Fibroblast of the conjunctiva (primary cell): ENCODE results near the gene FOXA1.

ENCODE experiments used
- DNase-seq: peaks from one replicate; pipeline ENCODE4 v3.0.0-alpha.2; 2010; ENCODE audit warnings: low read depth

FOXA1 gene

DNA sequence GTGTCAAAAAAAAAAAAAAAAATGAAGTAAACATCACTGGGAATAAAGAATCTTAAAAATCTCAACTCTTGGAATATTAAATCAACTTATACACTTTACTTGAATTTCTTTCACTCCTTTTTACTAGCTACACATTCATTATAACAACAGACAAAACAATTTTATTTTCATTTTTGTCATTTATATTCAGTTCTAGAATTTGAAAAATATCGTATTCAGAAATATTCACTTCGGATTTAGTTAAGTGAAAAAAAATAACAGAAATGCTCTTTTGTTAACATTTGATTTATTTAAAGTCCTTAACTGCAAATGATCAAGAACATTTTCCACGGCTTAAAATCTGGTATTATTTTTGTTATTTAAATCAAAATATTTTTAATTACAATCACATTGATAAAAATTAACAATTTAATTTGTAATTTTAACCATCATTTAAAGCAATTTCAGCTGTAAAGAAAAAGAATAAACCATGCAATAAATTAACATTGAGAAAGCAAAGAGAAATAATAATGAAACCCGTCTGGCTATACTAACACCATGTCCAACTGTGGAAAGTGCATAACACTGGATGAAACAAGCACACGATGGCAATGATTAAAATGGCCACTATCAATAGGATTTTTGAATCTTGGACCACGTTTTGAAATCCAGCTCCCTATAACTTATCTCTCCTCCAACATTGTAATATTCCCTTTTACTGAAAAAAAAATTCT, 5.2 kb downstream of the FOXA1 start:
- DNase-seq = no peak

DNA sequence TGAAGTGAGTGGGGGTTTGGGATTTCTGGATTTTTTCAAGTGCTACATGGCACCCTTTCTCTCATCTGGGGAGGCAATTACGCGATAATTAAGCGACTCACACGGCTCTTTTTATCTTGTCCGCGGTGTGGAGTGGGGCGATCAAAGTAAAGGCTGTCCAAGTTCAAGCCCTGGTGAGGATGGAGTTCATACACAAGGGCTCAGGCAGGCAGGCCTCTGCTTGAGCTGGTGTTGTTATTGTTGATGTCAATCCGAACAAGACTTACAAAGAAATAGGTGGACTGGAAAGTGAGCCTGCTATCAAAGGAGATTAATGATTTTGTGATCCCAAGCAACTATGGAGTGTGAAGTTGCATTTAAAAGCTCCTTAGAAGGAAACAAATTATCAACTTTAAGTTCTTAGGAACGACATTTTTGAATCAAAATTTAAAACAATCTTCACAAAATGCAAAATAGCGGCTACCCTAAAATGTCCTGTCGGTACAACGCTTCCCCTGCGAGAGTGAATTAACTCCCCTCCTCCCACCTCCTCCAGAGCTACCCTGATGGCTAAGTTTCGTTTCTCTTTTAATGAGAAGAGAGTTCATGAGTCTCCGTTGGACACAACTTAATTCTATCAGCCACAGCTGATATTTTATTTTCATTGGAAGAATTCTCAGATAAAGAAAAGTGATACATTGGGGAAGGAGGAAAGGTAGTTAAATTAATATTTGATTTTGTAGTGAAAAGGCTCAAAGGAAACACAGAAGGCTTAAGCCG, 5.9 kb downstream of the FOXA1 start:
- DNase-seq = no peak

DNA sequence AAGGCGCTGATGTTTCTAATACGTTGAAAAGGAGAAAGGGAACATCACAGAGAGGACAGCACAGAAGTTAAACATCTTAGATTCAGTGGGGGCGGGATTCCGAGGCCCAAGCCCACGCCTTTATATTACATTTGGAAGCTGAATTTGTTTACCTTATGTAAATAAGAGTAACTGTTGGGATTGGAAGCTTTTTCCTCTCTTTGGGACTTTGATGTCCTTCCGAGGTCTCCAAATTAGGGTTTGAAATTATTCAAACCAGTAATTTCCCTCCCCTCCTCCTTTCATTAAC, 6.4 kb downstream of the FOXA1 start:
- DNase-seq = no peak

DNA sequence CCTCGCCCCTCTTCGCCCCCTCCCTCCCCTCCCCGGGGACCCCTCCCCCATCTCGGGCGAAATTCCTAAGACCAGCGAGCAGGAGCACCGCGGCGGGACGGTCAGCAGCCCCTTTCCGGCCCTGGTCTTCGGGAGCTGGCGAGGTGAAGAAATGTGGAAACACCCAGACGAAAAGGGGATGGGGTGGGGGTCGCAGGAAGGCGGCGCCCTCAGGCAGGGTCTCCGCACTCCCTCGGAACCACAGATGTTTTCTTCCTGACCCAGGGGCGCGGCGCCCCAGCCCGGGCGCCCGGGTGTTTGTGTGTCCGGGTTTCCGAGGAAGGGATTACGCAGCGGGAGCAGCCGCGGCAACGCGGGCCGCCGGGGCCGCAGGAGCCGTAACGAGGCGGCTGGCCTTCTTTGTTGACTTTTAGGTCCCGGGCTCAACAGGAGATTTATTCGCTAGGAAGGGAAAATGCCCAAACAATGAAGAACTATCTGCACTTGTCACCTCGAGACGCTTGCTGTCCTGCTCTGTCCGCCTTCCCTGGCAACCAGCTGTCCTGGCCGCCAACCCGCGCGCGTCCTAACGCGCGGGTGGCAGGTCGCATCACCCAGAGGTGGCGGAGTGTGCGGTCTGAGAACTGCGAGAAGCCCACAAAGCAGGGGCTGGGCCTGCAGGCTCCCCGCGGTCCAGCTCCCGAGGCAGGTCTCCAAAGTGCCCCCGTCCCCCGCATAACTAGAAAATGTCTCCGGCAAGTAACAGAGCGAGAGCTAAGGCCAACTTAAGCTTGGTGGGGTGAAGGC, 7.0 kb downstream of the FOXA1 start:
- no peak for DNase-seq

DNA sequence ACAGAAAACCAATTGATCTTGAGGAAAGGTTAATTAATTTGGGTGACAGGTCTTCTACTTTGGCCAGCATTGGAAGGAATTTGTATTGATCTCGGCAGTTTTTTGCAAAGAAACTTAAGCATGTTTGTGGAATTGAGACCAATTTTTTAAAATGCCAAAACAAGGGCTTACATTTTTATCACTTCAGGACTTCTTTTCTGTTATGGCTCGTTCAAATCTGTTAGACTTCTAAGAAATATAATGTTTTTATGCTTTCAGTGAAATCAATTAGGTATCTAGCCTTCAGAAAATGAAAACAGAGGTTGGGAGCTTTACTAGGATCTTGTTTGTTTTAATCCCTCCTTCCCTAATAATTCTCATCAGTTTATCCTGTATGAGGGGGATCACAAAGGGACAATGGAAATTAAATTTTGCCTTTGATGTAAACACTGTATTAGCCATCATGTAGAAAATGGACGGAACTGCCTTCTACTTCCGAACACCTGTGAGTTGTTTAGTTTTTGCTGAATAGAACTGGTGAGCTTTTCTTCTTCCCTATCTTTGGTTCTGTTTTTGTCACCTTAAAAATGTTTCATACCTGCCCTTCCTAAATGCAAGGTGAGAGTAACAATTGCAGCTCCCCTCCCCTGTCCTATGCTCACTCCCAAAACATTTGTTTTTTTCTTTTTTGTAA, 7.8 kb downstream of the FOXA1 start:
- DNase-seq = no peak

DNA sequence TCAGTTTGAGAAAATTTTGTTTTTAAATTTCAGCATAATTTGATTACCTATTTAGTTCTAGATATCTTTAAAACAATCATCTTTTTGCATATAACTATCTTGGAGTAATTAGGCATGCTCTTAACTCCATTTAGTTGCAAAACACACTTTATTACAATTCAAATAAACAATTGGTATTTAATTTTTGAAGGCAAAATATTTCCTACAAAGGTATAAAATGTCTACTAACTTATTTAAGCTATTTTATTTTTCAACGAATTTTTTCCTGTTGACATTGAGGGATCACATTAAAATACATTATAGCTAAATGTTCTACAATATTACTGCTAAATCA, 8.3 kb downstream of the FOXA1 start:
- DNase-seq = no peak

DNA sequence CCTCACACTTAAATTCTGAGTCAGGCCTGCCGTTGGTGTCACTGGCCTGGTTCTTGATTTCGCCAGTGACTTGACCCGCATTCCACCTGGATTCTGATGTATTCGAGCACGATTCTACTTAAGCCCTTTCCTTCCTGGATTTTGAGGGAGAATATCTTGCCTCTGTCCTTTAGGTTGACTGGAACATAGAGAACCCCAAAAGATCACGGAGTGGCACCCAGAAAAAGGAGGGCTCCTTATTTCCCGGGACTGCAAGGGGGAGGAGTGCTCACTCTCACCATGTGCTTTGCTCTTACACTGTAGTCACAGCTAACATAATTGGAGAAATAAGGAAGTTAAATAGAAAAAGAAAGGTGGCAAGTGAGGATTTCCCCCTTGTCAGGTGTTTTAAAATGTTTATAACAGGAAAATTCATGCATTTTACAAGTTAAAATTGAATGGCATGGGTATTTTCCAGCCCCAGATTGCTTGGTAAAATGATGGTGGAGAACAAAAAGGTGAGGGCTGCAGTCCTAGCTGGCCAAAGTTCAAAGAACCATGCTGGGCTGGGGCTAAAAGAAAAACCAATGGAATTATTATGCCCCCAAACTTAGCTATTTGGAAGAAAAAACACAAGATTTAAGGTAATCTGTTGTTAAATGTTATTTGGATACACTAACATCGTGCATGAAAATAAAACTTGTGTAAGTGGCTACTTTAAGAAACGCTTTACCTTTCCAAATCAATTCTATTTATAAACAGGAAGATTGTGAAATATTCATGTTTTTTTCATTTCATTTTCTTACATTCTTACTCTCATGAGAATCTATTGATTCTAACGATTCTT, 8.9 kb downstream of the FOXA1 start:
- no peak for DNase-seq

DNA sequence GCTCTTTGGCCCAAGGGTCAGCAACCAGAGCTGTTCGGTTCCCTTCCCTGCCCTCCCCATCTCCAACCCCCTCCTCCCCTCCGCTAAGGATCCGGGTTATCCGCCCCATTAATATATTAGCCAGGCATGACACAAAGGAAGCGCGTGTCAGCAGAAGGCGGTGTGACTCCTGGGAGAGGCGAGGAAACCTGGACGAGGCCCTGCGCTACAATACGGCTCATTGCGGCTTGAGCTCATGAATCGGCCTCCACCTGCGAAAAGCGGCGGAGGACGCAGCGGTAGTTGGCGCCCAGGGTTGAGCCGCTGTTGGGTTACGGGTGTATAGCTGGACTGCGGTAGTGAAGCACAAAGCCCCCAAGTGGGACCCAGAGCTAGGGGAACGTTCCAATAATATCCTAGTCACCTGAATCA, 9.9 kb downstream of the FOXA1 start:
- no peak for DNase-seq

DNA sequence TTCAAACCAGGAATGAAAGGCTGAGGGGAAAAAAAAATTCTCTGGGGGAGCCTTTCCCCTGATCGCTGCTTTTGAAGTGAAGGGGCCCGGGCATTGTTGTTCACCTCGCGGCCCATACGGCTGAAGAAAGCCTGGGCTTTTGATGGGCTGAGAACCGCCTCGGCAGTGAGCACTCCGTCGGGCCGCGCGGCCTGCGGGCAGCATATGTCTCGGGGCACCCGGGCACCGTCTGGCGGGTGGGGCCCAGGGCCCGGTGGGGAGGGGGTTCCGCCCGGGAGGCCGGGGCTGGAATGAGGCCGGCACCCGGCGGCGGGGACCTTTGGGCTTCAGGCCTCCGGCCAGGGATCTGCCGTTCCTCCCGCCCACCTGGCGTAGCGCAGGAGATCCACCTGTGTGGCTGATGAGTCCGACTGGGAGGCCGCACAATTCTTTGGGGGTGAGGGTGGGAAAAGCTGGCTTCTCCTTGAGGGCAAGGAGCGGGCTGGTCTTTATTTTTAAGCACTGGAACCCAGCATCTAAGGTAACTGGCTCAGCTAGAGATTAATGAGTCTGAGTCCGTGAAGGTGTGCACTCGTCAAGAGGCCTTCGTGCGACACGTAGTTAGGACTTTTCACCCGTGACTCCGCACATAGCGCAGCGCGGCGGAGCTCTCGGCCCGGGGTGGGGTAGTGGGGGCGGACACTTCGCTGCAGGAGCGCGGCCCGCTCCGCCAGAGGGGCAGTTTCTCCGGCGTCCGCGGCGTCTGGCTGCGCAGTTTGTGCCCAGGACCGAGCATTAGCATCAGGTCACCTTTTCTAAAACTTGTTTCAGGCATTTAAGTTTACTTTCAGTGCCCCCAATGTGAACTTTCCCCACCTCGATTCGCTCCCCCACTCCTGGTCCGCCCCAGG, 10.6 kb downstream of the FOXA1 start:
- no peak for DNase-seq

DNA sequence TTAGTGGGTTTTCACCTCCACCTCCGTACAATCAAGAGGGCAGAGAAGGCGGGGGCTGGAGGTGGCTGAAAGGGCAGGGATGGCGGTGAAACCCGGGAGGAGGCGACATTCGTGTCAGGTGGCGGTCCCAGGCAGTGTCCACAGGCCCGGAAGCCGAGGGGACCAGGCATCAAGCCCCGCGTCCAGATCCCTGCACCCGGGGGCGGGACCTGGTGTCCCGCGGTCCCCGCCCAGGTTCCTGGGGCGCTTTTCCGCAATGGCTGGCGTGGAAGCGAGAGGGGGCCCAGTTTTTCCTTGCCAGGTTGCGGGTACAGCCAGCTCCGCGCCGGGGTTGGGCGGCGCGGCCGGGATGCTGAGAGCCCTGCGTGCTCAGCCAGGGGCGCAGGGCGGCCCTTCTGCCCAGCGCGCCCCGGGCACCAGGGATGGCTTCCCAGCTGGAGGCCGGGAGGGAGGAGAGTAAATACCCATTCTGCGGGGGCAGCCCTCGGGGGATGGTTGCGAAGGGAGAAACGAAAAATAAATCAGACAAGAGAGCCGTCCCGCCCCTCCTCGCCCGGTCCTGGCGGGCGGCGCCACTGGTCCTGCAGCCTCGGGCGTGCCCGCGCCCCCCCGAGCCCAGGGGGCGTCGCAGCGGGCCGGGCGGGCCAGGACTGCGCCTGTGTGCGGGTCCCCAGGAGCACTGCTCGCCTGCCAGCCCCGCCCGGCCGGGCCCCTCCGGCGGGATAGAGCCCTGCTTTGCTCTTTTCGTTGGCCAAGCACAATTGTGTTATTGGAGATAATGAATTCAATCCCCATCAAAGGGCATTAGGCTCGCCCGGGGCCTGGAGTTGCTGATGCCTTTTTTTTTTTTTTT, 11.5 kb downstream of the FOXA1 start:
- DNase-seq = no peak

DNA sequence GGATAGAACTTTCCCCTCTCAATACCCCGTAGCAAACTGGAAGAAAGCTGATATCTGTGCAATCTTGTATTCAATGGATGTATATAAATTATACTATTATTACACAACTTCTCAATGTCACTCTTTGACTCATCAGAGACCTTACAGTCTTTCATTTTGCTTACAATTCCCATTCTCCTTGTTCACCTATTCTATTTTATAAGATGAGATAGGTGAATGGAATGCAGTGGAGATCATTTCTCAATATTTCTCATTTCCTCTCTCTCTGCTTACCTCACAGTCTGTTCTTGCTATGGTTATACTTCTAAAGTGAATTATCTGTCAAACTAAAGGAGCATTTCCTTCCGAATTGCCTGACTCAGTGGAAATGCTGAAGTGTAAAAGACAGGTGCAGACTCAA, 14.9 kb downstream of the FOXA1 start:
- no peak for DNase-seq

DNA sequence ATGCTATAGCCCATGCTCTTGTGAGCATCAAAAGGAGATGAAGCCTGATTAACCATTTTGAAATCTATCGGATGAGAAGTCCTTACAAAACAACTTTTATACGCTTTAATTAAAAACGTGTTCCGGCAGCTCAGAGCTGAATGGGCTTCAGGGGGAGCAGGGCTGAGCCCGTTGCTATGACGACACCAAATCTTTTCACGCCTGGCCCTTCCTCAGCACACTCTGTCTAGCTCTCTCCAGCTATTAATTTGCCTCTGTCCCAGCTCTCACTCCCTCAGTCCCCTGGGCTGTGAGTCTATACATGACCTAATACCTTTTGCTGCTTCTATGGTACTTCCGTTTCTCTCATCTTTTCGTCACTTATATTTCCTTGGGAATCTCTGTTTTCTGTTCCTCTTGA, 15.8 kb downstream of the FOXA1 start:
- no peak for DNase-seq

DNA sequence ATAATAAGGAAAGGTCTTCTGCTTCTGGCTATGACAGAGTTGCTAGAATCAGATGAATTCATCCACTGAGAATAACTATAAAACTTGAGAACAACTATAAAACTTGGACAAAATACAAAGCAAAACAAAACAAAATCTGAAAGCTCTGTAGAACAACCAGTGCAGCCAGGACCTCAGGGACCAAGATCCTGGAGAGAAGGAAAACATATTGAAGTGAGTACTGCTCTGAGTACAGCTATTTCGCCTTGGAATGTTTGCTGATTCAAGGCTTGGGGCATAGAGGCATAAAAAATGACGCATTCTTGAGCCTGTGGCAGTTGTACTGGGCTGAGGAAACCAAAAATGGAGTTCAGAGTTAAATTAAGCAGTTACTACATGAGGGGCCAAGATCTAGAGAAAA, 21.7 kb downstream of the FOXA1 start:
- DNase-seq = no peak

DNA sequence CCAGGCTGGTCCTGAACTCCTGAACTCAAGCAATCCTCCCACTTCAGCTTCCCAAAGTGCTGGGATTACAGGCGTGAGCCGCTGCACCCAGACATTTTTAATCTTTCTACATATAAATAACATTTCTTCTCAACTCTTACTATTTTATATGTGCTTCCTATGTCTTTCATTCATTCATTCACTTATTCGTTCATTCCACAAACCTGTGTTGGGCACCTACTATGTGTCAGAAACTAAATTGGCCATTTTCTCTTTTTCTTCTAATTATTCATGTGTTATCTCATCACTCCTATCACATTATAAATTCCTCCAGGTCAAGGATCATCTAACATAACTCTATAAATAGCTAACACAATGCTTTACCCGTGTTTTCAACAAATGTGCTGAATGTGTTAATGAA, 23.7 kb downstream of the FOXA1 start:
- no peak for DNase-seq

DNA sequence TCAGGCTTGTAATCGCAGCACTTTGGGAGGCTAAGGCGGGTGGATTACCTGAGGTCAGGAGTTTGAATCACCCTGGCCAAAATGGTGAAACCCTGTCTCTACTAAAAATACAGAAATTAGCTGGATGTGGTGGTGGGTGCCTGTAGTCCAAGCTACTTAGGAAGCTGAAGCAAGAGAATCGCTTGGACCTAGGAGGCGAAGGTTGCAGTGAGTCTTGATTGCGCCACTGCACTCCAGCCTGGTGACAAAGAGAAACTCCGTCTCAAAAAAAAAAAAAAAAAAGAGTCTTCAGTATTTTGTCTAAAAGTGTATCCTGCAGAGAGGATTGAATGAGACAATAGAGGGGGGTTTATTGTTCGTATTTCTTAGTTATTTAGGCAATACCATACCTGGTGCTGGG, 25.3 kb downstream of the FOXA1 start:
- no peak for DNase-seq

DNA sequence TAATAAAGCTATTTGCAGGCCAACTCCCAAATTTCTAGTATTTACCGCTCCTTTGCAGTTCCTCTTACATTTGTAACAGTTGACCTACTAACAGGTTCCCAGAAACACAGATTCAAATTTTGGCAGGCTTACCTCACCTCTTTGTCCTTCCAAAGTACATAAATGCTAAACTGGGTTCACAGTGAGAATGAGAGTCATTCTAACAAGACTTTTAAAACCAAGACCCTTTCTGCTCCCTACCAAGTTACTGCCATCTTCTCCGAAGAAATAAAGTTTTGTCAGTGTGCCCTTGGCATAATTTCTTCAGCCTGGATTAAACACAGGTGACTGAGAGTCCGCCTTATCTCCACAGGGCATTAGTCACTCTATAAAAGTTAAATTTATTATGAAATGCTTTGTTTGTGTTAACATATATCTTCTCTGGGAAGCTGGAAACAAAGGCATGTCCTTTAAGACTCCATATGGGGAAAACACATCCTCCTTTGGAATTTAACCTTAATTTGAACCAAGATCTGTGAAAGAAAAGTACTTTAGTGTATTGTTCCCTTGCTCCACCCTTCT, 28.2 kb downstream of the FOXA1 start:
- DNase-seq = no peak

DNA sequence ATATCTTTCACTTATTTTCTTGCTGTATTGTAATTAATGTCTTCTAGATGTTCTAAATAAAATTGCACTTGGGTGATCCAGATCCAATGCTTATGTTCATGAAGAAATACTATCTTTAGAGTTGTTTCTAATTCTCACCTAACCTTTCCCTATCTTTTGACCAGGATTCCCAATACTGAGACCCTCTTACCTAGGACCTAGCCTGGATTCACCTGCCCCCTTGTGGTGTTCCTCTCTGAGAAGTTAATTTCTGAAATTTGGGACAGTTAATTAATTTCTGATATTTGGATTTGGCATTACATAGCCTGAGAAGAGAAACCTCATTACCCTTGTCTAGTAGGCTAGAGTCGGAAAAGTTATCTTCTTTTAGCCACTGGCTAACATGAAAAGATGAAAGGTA, 29.5 kb downstream of the FOXA1 start:
- no peak for DNase-seq

DNA sequence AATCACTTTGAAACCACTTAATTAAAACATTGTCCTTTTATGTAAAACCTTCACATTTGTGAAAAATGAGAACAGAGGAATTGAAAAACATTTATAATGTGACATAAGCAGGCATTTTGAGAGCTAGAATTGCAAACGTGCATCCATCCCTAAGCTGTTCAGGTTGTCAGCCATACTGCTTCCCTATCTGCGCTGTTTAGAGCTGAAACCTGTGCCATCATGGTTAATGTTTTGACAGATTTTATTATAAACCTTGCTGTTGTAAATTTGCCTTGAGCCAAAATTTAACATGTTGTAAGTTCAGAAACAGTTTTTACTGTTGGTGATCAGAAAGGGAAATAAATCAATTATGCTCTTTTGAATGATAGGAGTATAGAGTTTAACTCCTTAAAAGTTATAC, 31.9 kb downstream of the FOXA1 start:
- no peak for DNase-seq

DNA sequence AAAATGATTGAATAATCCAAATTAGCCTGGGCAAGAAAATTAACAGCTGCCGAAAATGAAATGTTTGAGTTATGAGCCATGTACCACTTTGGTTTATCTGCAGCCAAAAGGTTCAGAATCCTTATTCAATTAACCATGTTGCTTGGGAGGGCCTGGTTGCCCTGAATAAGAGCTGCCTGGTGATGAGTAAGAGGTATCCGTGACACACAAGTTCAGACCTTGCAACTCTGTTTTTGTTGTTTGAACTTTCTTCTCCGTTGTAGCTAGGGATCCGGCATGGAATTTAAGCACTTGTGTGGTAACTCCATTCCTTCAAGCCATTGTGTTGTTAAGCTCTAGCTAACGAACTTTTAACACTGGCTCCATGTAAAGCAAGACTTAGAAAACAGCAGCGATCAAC, 35.7 kb downstream of the FOXA1 start:
- no peak for DNase-seq

DNA sequence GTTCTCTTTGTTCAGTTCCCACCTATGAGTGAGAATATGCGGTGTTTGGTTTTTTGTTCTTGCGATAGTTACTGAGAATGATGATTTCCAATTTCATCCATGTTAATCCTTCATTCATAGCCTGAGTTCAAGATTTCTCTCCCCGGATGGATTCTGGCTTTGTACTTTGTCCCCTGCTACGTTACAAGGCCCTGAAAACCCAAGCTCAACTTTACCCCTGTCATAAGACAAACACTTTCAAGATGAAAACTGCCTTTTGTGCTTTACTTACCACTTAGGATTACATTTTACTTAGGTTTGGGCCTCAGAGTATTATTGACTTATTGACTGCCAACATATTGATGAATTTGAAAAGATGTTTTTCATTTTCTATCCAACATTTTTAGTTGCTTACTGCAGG, 36.3 kb downstream of the FOXA1 start:
- DNase-seq = no peak
